Femur (tissue), 1 donor: Measurements from ENCODE around the gene RANBP10.

Experiments
- DNase-seq: peaks from one replicate; pipeline ENCODE4 v3.0.0-alpha.2; 2017

The RANBP10 gene

GRCh38 chr16:67734731-67735201, 71.6 kb downstream of the RANBP10 start:
- DNase-seq, result no peak

GRCh38 chr16:67733734-67734470, 72.5 kb downstream of the RANBP10 start:
- no peak for DNase-seq

GRCh38 chr16:67731753-67732095, 74.6 kb downstream of the RANBP10 start:
- no peak for DNase-seq

DNA sequence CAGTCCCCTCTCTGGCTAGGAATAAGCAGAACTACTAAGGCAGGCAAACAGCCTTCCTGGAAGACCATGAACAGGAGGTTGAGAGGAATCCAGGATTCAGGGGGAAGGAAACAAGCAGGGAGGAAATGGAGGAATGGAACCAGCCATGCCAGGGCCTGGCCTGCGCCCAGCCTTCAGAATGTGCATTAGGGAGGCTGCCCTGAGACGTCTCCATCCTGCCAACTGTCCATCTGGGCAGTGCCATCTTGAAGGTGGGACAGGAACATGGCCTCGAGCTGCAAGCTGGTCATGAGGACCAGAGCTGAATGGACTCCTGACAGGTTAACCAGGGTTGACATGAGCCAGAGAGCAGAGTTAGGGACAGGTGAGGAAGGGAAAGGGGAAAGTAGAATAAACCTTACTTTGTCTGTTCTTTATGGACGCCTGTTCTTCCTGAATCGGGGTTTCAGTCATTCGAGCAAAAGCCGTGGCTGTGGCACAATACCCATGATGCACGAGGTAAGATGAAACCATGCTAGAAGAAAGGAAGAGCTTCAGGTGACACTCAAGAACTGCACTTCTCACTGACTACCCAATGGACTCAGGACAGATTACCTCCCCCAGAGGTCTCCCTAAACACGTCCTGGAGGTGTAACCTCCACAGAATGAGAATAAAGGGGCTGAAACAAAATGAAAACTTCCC, 75.1 kb downstream of the RANBP10 start:
- no peak for DNase-seq

- DNase-seq, result no peak
Measured at GRCh38 chr16:67730326-67730725, 76.0 kb downstream of the RANBP10 start.

- no peak for DNase-seq
Measured at GRCh38 chr16:67729636-67730248, 76.6 kb downstream of the RANBP10 start.

DNA sequence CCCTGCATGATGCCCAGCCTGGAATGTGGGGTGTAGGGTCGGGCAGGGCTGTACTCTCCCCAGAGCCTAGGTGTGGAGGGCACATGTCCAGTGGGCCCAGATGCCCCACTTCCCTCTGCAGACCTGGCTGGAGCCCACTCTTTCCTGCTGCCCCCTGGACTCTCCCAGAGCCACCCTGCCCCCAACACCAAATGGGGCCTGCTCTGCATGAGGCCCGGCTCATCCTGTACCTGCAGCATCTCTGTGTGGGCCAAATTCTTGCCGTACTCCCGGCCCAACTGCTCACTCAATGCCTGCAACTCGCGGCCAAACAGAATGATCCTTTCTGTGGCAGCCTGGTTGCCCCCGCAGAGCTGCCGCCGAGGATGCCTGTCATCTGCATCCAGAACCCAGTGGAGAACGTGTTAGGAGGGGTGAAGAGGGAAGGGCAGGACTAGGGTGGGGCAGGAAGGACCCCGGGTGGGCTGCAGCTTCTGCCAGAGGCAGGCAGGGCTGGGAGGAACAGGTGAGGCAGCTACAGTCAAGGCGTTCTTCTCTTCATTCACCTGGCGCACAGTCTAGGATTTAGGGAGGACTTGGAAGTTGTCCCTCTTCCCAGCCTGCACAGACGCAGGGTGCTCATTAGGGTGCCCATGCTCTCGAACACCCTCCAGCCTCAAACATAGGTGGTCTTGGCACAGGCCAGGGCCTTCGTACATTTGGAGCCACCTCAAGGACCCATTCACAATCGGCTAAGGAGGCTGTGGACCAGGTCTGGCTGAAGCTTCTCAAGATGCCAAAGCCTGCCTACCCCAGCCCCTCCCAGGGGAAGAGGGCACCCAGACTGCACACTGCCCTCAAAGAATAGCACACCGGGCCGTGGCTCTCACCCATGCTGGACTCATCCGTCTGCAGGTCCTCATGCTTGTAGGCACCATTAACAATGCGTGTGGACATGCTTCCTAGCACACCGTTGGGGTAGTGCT, 78.6 kb downstream of the RANBP10 start:
- no peak for DNase-seq

- DNase-seq, result no peak
Measured at GRCh38 chr16:67726106-67727034, 80.0 kb downstream of the RANBP10 start.

GRCh38 chr16:67723911-67724305, 82.5 kb downstream of the RANBP10 start:
- DNase-seq, result no peak

DNA sequence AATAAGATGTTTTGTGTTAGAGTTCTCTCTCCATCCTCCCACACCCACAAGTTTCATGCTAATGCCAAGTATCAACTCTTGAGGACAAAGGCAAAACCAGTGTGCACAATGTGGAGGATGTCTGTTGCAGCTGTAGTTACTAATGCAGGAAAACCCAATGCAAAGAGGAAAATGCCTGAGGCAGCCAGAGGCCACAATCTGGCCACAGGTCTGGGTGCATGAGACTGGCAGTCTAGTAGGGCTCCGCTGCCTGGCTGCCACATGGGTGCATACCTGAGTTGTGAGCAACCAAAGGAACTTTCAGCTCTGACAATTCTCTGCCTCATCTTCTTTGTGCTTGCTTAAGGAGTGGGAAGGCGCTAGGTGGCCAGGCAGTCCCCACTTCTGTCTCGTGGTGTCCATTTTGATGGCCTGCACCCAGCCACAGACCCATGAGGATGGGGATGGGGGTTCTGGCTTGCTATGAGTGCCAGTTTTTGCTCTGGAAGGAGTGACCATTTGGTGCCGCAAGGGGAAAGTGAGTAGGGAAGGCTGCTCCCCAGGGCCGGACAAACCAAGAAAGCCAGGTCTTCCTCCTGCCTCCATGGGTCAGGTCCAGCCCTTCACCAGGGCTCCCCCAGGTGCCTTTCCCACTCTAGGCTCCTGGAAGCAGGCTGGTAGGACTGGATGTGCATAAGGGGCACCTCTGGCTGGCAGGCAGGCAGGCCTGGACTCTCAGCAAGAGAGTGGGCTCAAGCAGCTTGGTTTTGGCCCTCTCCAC, 83.0 kb downstream of the RANBP10 start:
- no peak for DNase-seq

GRCh38 chr16:67720236-67720635, 86.1 kb downstream of the RANBP10 start:
- DNase-seq, result no peak

GRCh38 chr16:67719778-67720144, 86.6 kb downstream of the RANBP10 start:
- peak; percentile 49 for DNase-seq

DNA sequence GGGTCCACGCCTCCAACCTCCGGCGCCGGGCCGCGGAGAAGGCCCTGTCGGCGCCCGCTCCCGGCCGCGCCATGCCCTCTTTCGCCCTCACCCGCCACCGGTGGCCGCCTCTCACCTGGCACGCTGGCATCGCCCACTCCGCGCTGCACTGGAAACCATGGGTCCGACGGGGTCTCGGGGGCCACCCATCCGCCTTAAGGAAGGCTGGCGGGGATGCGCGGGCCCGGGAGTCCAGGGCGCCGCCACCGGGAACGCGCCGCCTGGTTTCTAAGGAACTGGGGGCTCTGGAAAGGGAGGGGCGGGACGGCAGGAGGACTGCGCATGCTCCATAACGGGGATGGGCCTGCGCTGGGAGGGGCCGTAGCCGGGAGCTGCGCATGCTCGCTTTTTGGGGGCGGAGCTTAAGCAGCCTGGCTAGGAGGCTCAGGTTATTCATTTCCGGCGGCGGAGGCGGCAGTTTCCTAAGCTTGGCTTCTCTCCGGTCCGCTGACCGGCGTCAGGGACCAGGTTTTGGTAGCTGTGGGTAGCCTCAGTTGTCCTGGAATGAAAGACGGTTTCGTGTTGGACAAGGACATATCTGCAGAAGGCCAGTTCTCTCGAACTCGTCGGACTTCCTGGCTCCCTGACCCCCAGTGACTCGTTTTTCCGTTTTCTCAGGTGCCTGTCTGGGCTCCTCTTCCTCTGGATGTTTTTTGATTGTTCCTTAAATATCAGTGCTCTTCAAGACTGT, 87.1 kb downstream of the RANBP10 start, which contains the start of gene GFOD2:
Gene GFOD2, minus strand, starts transcription at position 269 of the 730 bp plus-strand sequence. CDS start 33,601 bp downstream, outside the sequence.
- peak; percentile 98 for DNase-seq

DNA sequence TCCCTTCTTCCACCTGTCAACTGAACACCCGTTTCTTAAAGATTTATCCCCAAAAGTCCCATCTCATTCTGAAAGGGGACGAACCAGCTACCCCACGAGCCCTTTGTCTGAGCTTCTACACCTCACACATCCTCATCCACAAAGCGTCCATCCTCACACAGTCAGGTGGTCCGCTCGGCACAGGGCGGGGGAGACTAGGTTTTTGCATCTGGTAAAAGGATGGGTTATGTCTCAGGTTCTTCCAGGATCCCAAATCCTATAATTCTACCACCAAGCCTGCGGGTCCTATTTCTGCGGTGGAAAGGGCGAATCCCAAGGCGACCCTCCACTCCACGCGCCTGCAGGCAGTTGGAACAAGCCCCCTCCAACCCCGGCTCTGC, 87.7 kb downstream of the RANBP10 start:
- DNase-seq, result no peak

DNA sequence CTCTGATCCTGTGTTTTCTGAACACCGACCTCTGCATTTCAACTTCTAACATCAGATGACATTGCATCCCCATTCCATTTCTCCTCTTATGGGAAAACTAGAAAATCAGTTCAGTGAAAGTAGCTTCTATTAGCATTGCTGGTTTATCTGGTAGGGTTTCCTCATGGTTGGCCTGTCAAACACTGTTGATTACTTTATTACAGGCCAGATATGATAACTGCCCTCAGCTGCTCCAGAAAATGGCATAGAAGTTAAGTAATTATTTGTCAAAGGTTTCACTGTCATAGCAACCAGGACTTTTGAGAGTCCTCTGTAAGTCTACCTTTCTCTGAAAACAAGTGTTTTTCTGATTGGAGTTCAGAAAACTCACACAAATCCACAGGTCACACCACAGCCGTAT, 90.3 kb downstream of the RANBP10 start:
- DNase-seq, result no peak

DNA sequence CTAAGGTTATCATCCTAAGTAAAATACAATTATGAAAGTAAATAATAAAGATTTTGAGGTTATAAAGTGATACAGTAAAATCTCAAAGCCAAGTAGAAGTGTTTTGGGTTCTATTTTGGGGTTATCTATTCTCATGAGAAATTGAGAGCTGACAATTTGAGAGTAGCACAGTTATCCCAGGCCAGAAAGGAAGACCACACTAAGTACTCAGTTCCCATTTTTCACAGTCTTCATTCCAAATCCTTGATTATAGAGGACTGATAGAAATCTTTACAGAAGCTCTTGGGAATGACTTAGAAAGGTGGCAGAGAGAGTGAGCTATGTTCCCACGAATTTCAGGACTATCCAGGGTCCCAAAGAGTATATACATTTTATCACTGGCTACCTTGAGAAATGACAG, 91.8 kb downstream of the RANBP10 start:
- DNase-seq, result no peak

GRCh38 chr16:67713647-67714273, 92.6 kb downstream of the RANBP10 start:
- no peak for DNase-seq

- DNase-seq, result no peak
Measured at GRCh38 chr16:67710607-67711006, 95.8 kb downstream of the RANBP10 start.

DNA sequence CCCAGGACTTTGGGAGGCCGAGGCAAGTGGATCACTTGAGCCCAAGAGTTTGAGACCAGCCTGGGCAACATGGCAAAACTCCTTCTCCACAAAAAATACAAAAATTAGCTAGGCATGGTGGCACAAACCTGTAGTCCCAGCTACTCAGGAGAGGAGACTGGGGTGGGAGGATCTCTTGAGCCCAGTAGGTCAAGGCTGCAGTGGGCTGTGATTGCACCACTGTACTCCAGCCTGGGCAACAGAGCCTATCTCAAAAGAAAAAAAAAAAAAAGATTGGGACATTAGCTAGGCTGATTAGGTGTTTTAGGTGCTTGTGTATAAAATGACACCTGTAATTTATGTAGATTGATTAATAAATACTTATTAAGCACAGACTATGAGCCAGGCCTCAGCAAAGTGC, 97.3 kb downstream of the RANBP10 start:
- no peak for DNase-seq

- no peak for DNase-seq
Measured at GRCh38 chr16:67708368-67708771, 98.0 kb downstream of the RANBP10 start.
